ENCODE measurements around the gene PTPRJ. TPM values are rescaled to one million over a fixed set of nuclear protein-coding genes. Genes with fewer than 3 reads are reported as not detected.

PTPRJ gene
- total RNA-seq, 1 donor from 2014 or later: 24.3 TPM

- no peak overlapping the region for H3K27ac Mint-ChIP-seq (ENCODE audit: unreplicated experiment)
- H3K9me3 Mint-ChIP-seq: no peaks in the 10 kb centered on the region
- DNase-seq (ENCODE audit: low read depth, low spot score): no peak
- TF ChIP-seq CTCF (conservative IDR thresholded peaks at IDR 0.05): no peak
- peaks cover 45% of the 10 kb centered on the region for H3K4me1 Mint-ChIP-seq
- no peaks in the 10 kb centered on the region for H3K27me3 Mint-ChIP-seq (ENCODE audit: low read depth)
- H3K36me3 Mint-ChIP-seq (ENCODE audit: low read depth): no peaks in the 10 kb centered on the region
- no peak overlapping the region for H3K4me3 Mint-ChIP-seq
Measured at GRCh38 chr11:48024635-48025071, 44.3 kb downstream of the PTPRJ start.

GRCh38 chr11:48025293-48025983 is 45.1 kb downstream of the PTPRJ start:
- no peaks in the 10 kb centered on the region for H3K9me3 Mint-ChIP-seq
- no peak for TF ChIP-seq CTCF (conservative IDR thresholded peaks at IDR 0.05)
- no peaks in the 10 kb centered on the region for H3K27me3 Mint-ChIP-seq (ENCODE audit: low read depth)
- no peaks in the 10 kb centered on the region for H3K36me3 Mint-ChIP-seq (ENCODE audit: low read depth)
- peak overlapping the region; percentile 39 for H3K27ac Mint-ChIP-seq (ENCODE audit: unreplicated experiment)
- peak overlapping the region; percentile 31 for H3K4me3 Mint-ChIP-seq
- DNase-seq (ENCODE audit: low read depth, low spot score): no peak
- peaks cover 44% of the 10 kb centered on the region for H3K4me1 Mint-ChIP-seq

GRCh38 chr11:48025984-48026340 is 45.6 kb downstream of the PTPRJ start:
- H3K36me3 Mint-ChIP-seq (ENCODE audit: low read depth): no peaks in the 10 kb centered on the region
- peak overlapping the region; percentile 31 for H3K4me3 Mint-ChIP-seq
- H3K9me3 Mint-ChIP-seq: no peaks in the 10 kb centered on the region
- peak overlapping the region; percentile 39 for H3K27ac Mint-ChIP-seq (ENCODE audit: unreplicated experiment)
- H3K27me3 Mint-ChIP-seq (ENCODE audit: low read depth): no peaks in the 10 kb centered on the region
- DNase-seq (ENCODE audit: low read depth, low spot score): no peak
- TF ChIP-seq CTCF (conservative IDR thresholded peaks at IDR 0.05): no peak
- peaks cover 44% of the 10 kb centered on the region for H3K4me1 Mint-ChIP-seq

- TF ChIP-seq CTCF (conservative IDR thresholded peaks at IDR 0.05): no peak
- H3K4me1 Mint-ChIP-seq: peaks cover 58% of the 10 kb centered on the region
- no peak overlapping the region for H3K4me3 Mint-ChIP-seq
- no peak for DNase-seq (ENCODE audit: low read depth, low spot score)
- H3K27ac Mint-ChIP-seq (ENCODE audit: unreplicated experiment): no peak overlapping the region
- peaks cover 3% of the 10 kb centered on the region for H3K36me3 Mint-ChIP-seq (ENCODE audit: low read depth)
- no peaks in the 10 kb centered on the region for H3K27me3 Mint-ChIP-seq (ENCODE audit: low read depth)
- H3K9me3 Mint-ChIP-seq: no peaks in the 10 kb centered on the region
Measured at GRCh38 chr11:48028914-48029680, 48.7 kb downstream of the PTPRJ start.

GRCh38 chr11:48029681-48030290 is 49.4 kb downstream of the PTPRJ start:
- TF ChIP-seq CTCF (conservative IDR thresholded peaks at IDR 0.05): no peak
- no peaks in the 10 kb centered on the region for H3K27me3 Mint-ChIP-seq (ENCODE audit: low read depth)
- no peak overlapping the region for H3K27ac Mint-ChIP-seq (ENCODE audit: unreplicated experiment)
- no peak overlapping the region for H3K4me3 Mint-ChIP-seq
- DNase-seq (ENCODE audit: low read depth, low spot score): no peak
- H3K4me1 Mint-ChIP-seq: peaks cover 59% of the 10 kb centered on the region
- peaks cover 3% of the 10 kb centered on the region for H3K36me3 Mint-ChIP-seq (ENCODE audit: low read depth)
- H3K9me3 Mint-ChIP-seq: no peaks in the 10 kb centered on the region
